Amniotic epithelial cell (primary cell): ENCODE data around the gene RPS6KA3.

Source experiments
- DNase-seq: peaks from one replicate; pipeline ENCODE4 v3.0.0-alpha.2; 2010; ENCODE audit warnings: low read depth

RPS6KA3 gene

DNA sequence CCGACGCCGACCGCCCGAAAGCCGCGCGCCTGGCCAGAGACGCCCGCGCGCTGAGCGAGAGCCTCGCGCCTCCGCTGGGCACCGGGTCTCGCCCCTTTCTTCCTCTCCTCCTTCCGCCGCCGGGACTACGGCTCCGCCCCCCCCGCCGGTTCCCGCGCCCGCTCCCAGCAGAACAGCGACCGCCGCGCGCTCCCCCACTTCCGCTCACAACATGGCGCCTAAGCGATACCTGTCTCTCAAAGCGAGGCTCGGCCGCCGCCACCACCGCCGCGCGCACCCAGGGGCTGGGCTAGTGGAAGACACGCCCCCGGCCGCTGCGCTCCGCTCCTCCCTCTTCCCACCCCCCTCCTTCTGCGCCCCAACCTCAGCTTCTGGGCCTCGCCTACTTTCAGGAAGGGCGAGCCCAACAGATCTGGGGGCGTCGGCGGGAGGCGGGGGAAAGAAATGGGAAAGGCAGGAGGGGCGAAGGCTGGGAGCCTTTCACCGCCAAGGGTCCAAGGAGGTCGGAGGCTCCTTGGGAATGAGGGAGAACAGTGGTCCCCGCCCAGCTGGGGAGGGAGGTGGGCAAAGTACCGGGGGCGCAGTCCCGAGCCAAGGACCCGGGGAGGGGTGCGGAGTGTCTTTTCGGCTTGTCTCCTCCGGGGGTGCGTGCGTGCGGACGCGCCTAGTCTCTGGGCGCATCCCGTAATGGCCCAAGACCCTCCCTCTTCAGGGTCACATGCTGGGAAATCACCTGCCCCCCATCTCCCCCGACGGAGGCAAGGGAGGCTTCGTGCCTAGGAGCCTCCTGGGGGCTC, at the start of gene RPS6KA3:
Gene RPS6KA3, minus strand, starts transcription at position 100 of the 797 bp plus-strand sequence. CDS start 277 bp downstream, outside the sequence.
- DNase-seq: peak; percentile 82

DNA sequence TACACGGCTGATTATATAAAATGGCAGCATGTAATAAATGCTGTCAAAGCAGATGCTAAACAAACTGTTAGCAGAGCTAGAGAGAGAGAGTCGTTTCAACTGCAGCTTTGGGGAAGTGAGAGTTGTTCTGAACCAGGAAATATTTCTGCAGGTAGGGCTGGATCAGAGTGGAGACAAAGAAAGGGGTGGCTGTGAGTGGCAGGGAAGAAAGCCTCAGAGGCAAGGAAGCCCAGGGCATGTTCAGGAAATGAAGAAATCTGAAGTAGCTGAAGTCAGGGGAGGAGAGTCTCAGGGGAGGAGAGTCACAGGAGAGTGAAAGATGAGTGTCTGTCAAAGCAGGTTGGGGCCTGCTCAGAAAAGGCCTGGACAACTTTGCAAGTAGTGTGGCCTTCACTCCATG, 48.4 kb upstream of the RPS6KA3 start:
- DNase-seq: no peak

DNA sequence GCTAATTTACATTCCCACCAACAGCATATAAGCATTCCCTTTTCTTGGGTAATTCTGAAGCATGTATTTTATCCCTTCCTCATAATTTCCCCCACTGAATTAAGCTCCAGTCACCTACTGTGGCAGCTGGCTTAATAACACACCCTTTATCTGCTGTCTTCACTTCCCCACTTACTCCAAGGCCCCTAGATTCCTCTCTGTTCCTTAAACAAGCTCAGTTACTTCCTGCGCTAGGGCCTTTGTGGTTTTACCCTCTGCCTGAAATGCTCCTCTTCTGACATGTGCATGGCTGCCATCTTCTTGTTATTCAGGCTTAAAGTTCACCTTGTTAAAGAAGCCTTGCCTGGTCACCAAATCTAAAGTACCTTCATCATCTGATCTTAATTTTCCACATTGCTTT, 47.2 kb upstream of the RPS6KA3 start:
- no peak for DNase-seq

DNA sequence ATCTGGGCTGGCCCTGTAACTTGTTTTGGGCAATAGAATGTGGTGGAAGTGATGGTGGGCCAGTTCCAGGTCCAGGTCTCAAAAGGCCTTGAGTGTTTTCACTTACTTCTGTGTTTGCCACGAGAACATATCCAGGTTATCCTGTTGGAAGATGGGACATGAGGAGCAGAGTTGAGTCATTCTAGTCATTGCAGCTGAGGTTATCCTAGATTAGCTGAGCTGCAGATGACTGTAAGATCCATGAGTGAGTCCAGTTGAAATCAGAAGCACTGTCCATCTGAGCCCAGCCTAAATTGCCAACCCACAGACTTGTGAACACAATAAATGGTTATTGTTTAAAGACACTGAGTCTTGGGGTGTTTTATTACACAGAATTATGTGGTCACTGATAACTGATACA, 45.3 kb upstream of the RPS6KA3 start:
- DNase-seq: no peak

DNA sequence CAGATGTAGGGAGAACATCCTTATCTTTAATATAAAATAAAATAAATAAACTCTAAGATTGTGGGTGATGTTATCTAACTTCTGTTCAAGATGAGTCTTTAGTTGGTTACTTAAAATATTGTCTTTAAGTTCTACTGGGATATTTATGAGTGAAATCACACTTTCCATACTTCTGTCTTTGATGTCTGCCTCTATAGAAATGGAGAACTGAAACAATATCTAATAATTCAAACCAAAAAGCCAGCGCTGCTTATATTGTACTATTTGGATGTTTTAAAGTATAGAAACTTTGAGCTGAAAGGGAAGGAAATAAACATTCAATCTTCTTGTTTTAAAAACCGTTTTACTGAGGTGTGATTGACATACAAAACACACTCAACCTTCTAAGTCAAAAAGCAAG, 44.8 kb upstream of the RPS6KA3 start:
- DNase-seq: no peak

DNA sequence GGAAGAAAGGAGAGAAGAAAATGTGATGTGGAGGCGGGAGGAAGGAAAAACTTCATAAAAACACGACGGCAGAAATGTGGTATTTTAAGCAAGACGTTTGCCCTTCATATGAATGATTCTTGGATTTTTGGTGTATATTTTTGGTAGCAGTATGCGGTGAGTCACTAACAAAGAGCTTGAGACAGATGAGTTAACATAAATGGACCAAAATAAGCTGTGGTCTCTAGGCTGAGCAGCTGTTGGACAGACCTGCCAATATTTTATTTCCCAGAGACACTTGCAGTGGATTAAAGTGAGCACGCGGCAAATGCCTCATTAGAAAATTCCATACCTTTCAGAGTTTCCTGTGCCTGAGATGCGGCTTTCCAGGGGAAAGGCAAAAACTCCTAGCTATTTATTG, 43.1 kb upstream of the RPS6KA3 start:
- peak; percentile 11 for DNase-seq

DNA sequence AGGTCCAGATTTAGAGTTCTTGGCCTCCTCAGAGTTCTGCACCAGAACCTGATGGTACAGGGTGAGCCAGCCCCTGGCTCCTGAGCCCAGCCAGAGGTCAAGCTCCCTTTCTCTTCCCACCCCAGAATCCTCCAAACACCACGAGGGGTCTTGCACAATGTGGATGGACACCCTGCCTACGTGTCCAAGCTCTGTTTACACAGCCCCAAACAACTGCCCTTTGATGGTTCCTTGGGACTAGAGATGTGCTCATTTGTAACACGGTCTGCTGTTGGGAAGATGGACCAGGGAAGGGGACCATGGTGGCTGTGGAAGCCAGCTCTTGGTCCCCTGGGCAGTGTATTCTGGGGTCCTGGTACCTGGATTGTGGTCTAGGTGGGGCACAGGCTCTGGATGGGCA, 40.0 kb upstream of the RPS6KA3 start:
- DNase-seq: no peak

DNA sequence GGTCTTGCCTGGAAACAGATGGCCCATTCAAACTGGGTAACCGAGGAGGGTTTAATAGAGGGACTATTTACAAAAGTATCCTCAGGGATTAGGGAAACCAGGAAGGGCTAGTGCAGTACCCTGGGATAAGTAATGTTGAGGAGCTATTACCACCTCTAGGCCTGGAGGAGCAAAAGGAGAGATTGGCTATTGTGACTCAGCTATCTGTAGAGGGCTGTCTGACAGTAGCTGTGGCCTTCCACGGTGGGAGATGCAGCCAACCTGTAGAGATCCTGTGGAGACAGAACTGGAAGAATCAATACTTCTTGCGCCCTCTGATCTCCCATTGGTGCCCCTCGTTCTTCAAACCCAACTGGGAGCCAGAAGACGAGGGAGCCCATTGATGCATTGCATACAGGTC, 34.1 kb upstream of the RPS6KA3 start:
- no peak for DNase-seq

DNA sequence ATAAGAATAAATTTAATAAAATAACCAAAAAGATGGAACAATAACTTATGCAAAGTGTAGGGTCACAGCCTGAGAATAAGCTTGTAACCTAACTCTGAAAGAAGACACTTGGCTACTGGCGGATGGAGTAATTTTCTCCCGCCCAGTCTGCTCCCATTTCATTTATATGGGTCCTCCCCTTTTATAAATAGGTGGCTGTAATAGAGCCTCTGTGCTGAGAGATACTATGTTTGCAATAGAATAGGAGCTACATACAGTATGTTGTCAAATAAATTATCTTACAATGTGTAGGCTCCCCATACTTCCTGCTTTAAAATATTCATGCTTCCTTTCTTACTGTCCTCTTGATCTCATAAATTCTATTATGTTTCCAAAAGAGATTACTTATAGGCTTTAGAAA, 28.2 kb upstream of the RPS6KA3 start:
- DNase-seq: no peak

DNA sequence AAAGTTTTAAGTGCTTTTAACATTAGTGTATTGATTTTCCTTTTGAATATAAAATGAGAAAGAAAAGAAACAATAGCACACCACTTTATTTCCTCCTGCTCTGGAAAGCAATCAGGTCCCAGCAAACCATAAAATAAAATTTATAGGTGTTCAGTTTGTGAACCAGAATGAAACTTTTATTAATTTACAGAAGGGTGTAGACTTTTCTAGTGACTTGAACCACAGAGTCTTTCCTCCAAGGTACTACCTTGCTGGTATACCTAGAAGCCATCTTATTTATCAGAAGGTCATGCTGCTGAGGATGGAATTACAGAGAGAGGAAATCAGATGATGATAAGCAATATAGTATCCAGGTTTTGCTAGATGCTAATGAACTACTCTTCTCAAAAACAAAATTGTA, 27.6 kb upstream of the RPS6KA3 start:
- DNase-seq: no peak

DNA sequence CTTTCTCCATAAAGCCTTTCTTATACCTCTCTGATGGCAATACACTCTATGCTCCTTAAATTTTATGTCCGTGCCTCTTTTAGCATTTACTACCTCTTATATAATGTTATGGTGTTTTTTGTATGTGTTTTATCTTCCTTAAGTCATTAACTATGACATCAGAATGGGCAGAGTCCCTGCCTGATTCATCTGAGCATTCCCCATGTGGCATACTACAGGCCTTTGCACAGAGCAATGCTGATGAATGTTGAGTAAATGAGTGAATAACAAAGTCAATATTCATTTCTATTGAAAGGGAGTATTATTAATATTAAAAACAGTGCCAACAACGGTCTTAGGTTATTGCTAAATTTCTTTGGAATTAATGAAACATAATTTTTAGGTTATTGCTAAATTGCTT, 18.8 kb upstream of the RPS6KA3 start:
- DNase-seq: no peak

DNA sequence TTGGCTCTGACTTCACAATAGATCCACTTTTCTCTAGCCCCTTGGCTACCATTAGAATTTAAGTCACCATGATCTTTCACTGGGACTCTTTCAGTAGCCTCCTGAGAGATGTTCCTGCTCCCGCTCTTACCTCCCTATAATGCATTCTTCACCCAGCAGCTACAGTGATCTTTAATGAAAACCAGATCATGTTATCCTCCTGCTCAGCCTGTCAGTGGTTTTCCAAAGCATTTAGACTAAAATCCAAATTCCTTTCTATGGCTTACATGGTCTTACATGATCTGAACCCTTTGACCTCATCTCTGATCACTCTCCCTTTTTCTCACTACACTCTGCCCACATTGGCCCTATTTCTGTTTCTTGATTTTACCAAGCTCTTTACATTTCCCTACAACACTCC, 18.3 kb upstream of the RPS6KA3 start:
- no peak for DNase-seq

DNA sequence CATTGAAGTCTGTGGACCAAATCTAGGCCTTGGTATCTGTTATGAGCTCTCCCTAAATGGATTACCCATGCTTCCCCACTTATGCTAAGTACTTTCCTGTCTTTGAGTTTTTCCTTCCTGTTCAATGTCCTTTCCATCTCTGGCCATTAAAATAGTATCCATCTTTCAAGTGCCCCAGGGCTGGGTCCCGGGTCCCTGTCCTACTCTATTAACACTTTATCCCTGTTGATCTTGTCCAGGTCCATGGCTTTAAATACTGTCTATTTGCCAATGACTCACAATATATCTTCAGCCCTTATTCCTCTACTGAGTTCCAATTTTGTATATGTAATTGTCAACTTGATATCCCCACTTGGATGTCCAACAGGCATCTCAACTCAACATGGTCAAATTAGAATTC, 17.7 kb upstream of the RPS6KA3 start:
- no peak for DNase-seq

DNA sequence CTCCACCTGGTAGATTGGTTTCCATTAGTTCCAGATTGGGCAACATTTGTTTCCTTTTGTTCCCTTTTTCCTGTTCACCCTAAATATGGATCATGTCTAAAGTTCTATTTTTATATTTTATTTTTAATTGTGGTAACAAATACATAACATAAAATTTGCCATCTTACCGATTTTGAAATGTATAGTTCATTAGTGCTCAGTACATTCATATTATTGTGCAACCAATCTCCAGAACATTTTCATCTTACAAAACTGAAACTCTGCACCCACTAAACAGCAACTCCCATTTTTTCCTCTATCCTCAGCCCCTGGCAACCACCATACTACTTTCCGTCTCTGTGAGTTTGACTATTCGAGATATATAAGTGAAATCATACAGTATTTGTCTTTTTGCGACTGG, 14.2 kb upstream of the RPS6KA3 start:
- no peak for DNase-seq

DNA sequence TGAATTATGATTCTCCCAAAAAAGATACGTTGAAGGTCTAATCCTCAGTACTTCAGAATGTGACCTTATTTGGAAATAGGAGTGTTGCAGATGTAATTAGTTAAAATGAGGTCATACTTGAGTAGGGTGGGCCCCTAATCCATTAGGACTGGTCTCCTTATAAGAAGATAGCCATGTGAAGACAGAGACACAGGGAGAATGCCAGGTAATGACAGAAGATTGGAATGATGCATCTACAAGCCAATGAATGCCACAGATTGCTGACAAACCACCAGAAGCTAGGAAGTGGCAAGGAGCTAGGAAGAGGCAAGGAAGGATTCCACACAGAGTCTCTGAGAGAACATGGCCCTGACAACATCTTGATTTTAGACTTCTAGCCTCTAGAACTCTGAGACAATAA, 7.4 kb upstream of the RPS6KA3 start:
- no peak for DNase-seq

DNA sequence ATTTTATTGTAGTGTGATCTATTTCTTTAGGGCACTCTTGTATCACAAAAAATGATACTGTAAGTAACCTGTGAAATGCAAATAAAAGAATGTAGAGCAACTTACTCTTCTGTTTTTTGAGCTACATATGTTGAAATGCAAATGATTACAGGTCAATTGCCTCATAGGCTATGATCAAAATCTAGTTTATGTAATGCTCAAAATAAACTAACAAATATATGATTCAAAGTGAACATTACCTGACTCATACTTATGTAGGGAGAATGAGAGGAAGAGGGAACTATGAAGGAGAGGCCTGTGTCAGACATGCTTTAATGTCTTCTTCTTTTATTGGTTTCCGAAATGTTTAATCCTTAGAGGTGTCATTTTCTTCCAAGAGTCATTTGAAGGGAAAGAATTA, 5.0 kb upstream of the RPS6KA3 start:
- DNase-seq: no peak

DNA sequence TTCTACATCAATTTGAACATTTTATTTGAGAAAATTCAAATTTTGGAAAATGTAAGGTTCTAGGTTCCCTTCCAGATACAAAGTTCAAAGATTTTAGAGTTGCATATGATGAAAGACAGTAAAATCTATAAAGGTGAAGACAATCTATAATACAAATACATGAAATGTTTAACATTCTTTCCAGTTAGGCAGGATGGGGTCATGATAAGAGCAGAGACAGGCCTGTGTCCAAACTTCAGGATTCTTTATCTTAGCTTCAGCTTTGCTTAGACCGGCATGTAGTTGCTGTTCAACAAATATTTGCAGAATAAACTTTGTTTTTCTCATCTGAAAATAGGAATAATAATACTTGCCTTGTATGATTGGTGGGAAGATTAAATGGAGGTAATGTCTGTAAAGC, 4.5 kb upstream of the RPS6KA3 start:
- DNase-seq: no peak

DNA sequence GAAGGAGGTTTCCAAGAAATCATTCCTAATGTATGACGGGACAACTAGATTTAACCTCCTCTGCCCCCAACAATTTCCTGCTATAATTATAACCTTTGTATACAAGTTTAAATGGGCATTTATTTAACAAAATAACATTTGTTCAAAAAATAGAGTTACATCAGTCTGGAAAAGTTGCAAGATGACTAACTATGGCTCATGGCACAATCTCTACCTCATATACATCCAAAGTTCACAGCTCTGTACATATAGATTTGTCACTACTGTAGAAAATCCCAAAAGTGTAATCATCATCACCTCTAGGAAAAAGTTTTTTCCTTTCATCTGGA, 3.8 kb upstream of the RPS6KA3 start:
- no peak for DNase-seq

DNA sequence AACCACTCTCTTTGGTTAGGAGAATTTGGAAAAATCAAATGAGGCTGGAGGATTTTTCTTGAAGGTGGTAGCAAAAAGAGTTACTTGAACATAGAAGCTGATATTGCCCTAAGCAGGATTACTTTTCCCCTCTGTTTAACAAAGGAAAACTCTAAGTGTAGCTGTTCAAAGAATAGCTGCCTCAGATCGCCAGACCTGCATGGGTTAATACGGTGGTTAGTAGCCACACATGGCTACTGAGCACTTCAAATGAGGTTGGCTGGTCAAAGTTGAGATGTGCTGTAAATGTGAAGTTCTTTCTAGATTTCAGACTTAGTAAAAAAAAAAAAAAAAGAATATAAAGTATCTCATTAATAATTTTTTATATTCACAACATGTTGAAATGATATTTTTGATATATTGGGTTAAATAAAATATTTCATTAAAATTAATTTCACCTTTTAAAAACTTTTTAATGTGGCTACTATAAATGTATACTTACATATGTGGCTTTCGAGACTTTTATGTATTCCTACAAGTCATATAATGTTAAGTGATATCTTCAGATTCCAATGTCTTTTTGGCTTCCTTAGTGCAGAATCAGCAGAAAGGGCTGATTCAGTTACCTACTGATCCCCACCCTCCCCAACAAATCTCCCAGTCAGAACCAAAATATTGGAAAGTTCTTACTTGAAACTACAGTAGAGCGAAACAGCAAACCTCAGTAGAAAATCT, 3.3 kb upstream of the RPS6KA3 start:
- DNase-seq: no peak

DNA sequence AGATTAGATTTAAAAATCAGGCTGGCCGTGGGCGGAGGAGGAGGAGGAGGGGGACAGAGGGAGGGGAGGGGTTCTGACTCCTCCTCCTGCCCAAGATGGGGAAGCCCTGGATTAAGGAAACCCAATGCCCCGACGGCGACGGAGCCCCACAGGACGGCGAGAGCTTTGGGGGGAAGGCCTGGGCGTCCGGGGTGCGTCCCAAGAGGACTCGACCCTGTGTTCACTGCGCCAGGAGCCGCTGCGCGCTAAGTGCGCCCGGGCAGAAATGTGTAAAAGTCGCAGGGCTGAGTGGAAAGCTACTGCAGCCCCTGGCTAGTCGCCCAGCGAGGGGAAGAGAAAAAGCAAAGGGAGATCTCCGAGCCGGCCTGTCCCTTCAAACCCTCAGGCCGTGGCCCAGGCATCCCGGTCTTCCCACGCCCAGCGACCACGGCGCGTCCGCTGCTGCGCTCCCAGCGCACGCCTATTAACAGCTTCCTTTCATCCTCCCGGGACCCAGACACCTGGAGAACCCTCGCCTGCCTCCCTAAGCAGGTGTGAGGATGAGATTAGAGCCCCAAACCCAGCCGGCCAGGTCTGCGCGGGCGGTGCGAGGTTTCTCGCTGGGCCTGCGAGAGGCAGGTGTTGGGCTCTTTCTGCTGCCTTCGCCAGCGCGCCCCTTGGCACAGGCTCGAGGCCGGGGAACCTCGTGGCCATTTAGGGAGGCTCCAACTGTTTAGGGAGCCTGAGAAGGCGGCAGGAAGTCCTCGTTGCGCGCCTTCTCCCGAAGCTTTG, 1.4 kb upstream of the RPS6KA3 start:
- no peak for DNase-seq

DNA sequence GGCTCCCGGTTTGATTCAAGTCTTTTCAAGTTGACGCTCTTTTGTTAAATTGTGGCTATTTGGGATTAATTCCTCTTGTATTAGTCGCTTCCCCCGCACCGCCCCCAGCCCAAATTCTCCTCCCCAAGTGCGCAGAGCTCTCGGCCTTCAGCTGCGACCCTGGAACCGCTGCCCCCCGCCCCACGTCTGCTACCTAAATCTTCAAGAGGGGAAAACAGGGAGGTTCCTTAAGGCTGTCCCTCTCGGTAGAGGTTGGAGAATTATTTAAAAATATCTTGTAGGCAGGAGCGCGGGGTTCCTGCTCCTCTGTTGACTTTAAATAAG, 860 bp upstream of the RPS6KA3 start:
- DNase-seq: no peak

DNA sequence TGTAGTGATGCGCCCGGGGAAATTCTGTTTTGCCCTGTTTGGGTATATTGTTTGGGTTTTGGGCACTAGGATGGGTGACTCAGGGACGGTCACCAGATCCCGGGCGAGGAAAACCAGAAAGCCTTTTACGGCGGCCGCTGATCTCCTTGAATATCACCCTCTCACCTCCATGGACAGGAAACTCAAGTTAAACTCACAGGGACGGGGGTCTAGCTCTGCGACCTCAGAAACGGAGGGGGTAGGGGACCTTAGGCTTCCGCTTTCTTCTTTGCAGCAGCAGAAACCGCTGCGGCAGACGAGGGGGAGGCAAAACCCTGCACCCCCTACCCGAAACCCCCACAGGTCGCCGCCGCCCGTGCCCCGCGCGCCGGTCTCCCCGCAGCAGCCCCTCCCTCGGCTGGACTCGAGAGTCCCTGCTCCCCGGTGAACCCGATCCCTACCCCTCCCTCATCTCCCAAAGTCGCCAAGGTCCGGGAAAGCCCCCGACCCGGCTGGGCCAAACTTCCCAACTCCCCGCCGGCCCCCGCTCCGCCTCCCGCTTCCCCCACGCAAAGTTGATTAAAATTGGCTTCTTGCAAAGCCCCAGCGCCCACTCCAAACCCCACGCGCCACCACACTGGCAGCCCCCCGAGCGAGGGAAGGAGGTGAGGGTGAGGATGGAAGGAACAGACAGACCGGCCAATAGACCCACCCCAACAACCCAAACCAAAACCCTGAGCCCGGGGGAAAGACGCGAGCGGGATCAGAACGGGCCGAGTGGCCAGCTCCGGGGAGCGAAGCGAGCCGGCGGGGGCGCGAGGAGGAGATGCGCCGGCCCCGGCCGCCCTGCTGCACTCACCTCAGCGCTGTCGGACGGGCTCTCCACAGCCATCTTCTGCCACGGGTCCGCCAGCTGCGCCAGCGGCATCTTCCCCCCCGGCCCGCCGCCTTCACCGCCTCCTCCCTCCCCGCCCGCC, 705 bp downstream of the RPS6KA3 start:
- DNase-seq: no peak
